Fibroblast of upper back skin (primary cell): ENCODE results near the gene FLVCR2.

Experiments
- DNase-seq: peaks from one replicate; pipeline ENCODE4 v3.0.0-alpha.2; 2013

Gene FLVCR2

DNA sequence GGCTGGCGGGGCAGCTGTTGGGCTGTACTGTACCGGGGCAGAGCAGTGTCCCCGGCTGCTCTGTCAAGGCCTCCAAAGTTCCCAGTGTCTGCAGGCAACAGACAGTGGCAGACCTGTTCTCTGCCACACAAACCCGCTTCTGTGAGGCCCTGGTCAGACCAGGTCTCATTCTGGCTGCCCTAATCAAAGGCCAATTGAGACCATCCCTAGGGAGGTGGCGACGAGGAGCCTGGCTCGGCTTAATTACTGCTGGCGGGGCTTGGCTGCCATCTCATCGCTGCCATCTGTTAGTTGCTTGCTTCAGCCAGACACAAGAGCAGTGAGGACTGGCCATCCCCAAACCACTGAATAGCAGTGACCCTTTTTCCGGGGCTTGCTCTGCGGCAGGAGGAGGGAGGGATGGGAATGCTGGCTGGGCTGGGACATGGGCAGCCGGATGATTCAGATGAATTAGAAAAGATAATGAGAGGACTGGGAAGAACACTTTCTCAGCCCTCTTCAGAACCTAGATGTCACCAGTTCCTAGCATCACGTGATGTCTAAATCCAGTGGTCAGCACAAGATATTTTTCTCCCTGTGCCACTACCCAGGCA lies 57.8 kb downstream of the FLVCR2 start:
- DNase-seq: peak; percentile 20

DNA sequence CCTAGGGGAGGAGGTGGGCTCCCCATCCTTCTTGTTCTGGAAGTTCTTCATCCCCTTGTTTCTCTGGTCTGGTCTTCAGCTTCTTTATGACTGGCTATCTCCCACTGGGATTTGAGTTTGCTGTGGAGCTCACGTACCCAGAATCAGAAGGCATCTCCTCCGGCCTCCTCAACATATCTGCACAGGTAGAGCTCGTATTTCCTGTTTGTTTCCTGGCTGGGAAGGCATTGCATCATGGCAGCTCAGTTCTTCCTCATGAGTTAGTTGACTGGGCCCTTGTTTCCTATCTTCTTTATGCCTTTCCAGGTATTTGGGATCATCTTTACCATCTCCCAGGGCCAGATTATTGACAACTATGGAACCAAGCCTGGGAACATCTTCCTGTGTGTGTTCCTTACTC lies 62.5 kb downstream of the FLVCR2 start:
- no peak for DNase-seq

DNA sequence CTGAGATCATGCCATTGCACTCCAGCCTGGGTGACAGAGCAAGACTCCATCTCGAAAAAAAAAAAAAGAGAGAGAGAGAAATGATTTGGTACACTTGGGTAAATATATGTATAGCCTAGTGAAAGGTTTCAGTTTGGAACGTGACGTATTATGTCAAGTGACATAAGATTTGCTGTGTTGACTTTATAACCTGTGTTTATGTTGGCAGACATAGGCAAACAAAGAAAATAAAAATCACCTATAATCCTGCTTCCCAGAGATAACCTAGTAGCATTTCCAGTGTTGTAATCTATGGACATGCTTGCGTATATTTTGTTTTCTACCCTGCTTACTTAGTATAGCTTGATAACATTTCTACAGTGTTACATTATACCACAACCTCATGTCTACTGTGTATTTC lies 65.6 kb downstream of the FLVCR2 start:
- no peak for DNase-seq

DNA sequence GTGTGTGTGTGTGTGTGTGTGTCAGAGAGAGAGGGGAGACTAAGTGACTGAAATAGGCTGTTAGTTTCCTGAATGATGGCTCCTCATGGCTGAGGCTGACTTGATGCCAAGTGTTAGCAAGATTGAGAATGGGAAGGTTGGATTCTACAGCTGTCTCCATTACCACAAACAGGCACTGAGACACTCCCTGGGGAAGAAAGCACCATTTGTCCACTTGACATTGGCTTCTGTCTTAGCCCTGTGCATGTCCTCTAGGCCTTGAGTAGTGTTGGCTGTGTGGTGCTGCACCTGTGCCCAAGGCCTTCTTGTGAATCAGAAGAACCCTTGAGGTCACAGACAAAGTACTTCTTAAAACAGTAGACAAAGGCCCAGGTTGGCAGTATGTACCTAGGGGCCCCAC lies 66.6 kb downstream of the FLVCR2 start:
- no peak for DNase-seq

DNA sequence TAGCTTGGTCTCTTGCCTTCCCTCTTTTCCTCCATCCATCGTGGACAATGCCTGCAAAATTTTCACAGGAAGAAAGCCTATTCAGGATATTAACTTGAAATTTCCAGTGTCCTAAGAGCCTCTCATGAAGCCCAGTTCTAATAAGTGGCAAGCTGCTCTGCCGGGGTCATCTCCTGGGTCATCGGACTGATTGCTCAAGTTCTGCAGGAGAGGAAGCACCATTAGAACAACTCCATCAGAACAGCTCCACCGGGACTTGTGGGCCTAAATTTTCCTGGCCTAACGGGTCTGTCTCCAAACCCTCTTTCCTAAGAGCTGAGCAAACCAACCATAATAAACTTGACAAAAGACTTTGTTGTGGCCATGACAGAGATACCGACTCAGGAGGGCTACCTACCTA lies 68.3 kb downstream of the FLVCR2 start:
- no peak for DNase-seq

DNA sequence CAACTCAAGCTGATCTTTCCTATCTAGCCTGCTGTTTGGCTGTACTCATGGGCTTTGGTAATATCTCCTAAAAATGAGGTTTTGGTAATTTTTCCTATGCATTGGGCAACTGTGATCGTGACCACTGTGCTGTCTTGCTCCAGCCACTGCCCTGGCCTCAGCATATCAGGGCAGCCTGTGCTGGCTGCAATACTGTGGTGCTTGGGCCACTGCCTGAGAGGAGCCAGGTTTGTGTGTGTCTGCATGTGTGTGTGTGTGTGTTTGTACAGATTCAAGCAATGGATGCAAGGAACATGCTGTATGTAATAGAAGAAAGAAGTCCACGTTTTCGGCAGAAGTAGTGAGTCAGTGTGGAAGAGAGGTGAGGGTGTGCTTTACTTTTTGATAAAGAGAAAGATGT lies 69.2 kb downstream of the FLVCR2 start:
- DNase-seq: no peak

DNA sequence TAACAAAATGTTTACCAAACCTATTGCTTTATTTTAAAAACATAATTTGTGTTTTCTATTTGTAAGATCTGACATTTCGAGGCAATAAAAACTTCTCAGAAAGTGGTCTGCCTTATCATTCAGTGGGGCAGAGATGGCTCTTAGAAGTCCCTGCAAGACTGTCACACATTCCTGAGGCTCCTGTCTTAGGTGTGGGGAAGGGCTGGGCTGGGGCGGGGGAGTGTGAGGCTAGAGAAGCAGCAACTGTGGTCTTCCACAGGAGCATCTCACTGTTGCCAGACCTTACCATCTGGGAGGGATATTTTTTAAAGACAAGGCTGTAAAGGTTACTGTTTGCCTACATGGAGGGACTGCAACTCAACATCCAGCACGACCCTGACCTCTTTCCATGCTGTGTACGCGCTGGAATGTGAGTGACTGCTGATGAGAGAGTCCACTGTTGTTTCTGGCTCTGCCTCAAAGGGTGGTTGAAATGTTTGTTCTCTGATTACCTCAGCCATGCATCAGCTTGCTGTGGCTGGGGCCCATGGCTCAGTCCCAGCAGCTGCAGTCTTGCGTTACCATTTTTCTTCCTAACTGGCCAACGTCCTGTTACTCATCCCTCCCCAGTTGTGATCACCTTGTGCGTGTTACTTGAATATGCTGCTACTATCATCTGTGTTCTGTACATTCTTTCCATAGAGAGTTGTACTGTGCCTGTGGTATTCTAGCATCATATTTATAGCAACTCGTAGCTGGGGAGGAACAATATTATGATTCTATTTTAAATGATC lies 69.8 kb downstream of the FLVCR2 start:
- DNase-seq: peak; percentile 90

DNA sequence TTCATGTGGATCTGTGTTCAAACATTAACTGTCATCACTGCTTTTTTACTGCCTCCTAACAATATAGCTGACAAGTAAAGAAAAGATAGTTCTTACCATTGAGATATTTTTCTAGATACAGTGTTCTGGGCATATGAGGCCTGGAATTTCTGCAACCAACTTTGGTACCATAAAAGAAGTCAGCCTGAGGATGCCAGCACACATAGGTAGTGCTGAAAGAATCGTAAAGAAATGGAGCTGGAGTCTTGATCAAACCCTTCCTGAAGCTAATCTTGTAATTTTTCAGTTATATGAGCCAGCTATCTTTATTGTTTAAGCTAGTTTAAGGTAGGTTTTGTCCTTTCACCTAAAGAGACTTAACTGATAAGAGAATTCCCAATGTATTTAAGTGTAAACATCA lies 70.9 kb downstream of the FLVCR2 start:
- DNase-seq: no peak

DNA sequence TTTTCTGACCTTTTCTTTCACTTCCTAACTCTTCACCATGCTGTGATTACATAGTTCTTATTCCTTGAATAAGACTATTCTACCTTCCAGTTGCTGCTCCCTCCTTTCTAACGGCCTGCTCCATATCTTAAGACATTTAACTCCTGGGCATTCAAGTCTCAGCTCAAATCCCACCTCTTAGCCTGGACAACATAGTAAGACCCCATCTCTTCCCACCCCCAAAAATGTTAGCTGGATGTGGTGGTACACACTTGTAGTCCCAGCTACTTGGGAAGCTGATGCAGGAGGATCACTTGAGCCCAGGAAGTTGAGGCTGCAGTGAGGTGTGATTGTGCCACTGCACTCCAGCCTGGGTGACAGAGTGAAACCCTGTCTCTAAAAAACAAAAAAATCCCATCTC lies 71.4 kb downstream of the FLVCR2 start:
- DNase-seq: no peak

DNA sequence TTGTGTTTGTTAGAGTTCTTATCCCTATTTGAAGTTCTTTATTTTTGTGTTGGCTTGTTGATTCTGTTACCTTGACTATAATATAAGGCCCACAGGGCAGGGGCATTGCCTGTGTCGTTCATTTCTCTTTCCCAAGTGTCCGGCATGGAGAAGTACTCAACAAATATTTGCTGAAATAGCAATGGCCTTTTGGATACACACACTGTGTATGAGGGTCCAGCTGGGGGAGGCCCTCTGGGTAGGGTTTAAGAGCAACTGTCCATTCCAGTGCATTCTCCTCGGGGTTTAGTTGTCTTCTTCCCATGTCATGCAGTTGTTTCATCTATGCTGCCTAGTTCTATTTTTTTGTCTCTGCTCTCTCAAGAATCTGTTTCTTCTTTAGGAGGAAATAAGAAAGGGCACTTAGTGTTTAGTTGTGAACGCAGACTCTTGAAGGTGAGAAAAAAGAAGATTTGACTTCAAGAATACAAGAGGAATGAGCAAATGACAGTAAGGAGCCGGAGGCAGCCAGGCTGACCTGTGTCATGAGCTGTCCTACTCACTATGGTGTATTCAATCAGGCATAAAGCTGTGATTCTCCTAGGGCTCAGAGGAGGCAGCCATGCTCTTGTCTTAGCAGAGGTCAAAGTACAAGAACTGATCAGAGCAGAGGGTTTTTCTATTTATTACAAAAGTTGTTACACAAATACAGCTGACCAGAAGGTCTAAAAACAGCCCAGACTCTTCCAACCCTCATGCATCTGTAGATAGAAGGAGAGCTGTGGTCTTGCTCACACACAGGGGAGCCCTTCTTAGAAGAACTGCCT lies 72.0 kb downstream of the FLVCR2 start:
- no peak for DNase-seq

DNA sequence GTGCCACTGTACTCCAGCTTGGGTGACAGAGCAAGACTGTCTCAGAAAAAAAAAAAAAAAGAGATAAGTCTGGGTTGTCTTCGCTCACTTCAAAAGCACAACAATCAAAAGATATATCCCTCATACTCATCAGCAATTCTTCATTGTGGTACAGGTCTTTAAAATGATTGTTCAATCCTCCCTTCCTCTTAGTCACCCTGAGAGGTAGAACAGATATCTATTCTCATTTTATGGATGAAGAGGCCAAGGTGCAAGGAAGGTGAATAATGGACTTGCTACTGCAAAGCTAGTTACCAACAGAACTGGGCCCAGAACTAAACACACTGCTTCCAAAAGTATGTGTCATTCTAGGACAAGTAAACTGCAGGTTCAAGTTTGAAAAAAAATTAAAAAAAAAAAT lies 75.1 kb downstream of the FLVCR2 start:
- no peak for DNase-seq

DNA sequence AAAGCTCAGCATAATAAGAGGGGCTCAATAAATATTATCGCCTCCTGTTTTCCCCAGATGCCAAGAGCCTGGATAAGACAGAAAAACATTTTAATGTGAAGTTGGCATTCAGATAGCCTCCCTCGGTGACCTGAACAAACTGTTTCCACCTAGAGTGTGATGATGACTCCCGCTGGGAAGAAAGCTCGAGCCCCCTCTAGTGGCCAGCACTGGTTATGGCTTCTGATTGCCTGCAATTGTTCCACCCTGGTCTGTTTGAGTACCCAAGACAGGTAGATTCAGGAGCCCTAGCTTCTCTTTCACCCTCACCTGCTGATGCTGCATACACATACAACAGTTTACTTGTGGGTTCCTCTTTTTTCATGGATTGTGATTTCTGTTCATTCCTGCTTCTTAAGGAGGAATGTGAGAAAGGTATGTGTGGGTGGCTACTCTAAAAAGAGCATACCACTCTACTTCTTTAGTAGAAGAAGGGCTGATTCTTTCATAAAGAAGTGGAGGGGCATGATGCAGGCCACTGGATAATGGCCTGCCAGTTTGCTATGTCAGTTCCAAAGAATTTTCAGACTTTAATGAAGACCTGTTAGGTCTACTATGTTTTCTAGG lies 75.8 kb downstream of the FLVCR2 start:
- DNase-seq: peak; percentile 46

DNA sequence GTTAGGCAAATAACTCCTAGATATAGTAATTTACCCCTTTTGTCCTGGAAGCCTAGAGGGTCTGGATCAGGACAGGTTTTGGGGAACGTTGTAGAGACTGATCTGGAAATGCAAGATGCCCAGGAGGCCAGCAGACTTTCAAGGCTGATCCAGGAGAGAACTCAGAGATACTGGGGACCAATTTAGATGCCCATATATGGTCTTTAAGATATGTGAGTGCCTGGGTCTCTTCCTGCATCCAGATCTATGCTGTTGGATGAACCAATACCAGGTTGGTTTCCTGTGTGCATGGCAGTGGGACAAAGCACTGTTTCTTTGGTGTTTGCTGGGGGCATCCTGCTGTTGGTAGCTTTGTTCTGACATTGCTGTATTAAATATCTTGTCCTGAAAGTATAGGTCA lies 76.8 kb downstream of the FLVCR2 start:
- DNase-seq: no peak

DNA sequence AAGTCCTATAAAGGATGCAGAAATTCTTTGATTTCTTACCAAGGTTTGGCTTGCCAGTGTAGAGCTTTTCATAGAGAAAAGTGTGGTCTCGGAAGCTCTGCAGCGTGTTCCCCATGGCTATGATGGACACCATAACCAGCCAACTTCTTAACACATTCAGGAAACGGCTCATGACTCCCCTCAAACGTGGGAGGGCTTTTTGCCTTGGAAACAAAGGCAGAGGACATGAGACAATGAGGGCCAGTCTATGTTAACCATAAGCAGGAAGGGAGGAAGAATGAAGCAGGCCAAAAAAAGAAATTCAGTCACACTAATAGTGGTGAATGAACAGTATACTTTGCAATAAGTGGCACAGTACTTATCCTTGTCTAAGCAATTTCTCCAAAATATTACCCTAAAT lies 78.9 kb downstream of the FLVCR2 start:
- no peak for DNase-seq

DNA sequence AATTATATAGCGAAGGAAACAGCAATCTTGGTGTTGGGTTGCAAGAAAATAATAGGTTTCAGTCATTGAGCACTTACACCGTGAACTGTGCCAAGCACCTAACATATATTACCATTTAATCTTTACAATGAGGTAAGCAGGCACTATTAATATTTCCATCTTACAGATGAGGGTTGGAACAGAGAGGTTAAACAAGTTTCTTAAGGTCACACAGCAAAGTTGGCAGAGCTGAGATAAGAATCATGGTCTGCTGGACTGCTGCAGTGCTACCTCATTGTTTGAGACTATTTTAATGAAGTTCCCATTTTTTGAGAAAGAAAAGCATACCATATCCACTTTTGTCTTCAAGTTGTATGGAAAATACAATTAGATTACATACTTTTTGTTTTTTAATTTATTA lies 80.5 kb downstream of the FLVCR2 start:
- no peak for DNase-seq

DNA sequence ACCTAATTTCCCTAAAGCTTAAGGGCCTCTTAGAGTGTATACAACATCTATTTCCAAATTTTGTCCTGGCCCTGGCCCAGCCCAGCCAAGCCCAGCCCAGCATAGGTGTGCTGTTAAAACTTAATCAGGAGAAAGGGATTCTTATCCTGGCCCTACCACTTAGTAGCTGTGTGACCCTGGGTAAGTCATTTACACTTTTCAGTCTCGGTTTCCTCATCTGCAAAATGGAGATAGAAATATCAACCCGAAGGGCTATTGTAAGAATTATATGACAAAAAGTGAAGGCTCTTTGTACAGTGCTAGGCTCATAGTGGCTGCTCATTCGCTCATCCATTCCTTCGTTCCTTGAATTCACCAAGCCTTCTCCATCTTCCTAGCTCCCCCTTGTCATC lies 81.8 kb downstream of the FLVCR2 start:
- DNase-seq: no peak

DNA sequence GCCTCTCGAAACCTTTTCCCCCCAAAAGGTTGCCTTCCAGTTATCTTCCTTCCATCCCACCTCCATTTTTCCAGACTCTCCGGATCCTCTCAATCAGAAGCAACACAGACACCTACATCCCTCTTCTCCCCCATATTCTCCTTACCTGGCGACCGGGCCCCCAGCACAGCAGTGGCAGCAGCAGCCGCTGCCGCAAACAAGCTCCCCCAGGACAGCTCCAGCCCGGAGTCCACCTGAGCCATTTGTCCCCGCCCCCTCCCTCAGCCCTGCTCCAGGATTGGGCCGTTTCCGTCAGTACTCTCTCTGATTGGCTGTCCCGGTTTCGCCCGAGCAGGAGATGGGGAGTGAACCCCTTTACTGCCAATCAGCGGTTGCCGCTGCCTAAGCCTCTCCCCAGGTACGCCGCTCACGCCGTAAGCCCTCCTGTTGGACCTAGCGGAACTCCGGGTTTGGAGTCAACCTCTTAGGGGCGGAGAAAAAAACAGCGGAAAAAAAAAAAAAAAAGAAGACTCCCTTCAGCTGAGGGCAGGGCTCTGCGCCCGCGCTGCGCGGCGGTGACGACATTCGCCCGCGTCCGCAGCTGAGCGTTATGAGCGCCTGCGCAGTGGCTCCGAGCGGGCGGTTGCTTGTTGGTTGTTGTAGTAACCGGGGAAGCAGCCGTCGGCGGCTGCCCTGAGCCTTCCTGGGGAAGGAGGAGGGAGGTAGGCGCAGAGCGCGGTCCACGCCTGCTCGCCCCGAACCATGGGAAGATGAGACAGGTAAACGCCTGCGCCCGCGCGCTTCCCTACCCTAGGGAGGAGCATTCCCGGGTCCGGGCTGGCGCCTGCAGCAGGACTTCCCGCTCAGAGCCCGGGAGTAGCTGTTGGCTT lies 82.4 kb downstream of the FLVCR2 start, which contains the start of the genes ERG28 and TTLL5:
Gene ERG28, minus strand, starts transcription at position 247 of the 869 bp plus-strand sequence. CDS start 3,374 bp downstream, outside the sequence.
Gene TTLL5, plus strand, starts transcription at position 617 of the 869 bp plus-strand sequence. CDS start 1,904 bp downstream, outside the sequence.
- peak; percentile 99 for DNase-seq

DNA sequence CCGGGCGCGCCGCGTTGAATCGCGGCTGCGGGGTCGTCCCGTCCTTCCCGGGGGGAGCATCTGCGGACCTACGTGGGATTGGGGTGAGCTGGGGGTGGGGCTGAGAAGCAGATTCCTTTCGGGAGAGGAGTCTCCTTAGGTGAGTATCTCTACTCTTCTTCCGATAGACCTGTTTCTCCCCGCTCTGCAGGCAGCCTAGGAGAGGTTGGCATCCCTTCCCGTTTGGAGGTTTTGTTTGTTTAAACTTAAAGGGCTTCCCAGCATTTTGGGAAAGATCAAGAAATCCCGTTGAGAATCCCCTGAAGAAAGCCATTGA lies 83.0 kb downstream of the FLVCR2 start:
- no peak for DNase-seq

DNA sequence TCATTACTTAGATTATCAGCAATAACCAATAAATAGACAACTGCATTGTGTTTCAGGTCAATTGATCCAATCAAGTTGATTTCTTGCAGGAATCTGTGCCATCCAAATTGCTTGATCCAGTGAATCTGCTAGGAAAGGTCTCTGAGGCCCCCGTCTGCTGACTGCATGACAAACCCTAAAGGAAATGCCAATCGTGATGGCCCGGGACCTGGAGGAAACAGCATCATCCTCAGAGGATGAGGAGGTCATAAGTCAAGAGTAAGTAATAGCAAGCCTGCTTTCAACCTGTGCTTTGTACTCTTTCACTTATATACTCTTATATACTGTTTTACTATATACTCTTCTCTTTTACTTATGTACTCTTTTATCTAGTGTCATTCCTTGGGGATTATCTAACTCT lies 84.5 kb downstream of the FLVCR2 start:
- DNase-seq: no peak

DNA sequence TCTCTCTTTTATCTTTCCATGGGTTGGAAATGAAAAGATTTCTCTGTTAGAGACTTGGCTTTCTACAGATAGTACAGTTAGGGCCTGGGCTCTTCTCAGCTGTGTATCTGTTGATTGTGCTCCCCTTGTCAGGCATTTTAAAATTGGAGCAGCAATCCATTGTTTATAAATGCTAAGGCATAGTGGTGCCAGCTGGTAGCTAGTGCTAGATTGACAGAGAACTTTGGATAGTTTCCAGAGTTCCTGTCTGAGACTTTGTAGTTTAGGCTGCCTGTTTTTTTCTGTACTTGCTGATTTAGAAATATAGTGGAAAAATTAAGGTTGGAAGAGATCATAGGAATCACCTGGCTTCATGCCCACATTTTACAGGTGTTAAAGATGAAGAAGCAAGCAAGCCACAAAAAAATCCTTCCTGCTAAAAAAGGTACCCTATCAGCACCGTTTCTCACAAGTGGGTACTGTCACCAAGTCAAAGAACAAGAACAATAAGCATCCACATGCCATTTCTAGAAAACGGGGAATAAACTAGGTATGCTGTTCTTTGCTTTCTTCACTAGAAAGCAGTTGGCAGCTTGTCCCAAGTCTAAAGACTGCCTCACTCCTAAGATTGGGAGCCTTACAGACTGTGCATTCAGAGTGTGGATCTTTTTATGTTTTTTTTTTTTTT lies 88.8 kb downstream of the FLVCR2 start:
- no peak for DNase-seq

DNA sequence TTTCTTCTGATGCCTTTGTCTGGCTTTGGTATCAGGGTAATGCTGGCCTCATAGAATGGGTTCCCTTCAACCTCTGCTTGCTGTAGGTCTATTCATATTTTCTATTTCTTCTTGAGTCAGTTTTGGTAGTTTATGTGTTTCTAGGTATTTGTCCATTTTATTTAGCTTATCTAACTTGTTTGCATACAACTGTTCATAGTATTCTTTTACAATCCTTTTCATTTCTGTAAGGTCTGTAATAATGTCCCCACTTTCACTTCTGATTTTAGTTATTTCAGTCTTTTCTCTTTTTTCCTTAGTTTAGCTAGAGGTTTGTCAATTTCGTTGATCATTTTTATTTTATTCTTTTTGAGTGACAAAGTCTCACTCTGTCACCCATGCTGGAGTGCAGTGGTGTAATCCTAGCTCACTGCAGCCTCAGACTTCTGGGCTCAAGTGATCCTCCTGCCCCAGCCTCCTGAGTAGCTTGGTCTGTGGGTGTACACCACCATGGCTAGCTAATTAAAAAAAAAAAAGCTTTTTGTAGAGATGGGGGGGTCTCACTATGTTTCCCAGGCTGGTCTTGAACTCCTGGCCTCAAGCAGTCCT lies 94.3 kb downstream of the FLVCR2 start:
- no peak for DNase-seq
